ENCODE data around the gene DCST2.

DNA sequence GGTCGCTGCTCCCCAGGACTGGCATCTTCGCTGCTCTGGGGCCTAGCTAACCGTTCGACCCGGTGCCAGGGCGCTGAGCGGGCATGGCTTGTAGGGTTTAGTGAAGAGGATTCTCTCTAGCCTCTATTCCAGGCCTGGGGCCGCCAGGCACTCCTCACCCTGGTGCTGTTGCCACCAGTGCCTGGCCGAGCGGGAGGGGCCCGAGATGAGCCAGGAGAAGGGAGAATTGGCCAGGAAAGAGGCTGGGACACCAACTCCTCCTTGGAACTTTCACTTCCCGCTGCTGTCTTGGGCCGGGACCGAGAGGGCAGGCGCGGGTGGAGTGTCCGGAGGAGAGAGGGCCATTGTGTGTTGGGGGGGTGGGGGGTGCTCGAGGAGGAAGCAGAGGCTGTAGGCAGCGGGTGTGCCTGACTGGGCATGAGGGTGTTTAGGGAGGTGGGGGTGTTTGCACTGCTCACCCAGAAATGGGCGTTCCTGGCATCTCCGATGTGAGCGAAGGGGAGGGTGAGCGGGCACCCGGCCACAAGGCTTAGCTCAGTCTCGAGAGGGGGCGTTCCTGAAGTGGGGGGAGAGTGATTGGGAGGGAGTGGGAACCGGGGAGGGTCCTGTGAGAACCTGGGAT is 18.3 kb upstream of the DCST2 start:
- TF ChIP-seq EZH2 (IDR thresholded peaks at IDR 0.05; ENCODE audit: borderline replicate concordance, low read depth, low read length, severe bottlenecking), result no peak
- TF ChIP-seq, protein P1, sequence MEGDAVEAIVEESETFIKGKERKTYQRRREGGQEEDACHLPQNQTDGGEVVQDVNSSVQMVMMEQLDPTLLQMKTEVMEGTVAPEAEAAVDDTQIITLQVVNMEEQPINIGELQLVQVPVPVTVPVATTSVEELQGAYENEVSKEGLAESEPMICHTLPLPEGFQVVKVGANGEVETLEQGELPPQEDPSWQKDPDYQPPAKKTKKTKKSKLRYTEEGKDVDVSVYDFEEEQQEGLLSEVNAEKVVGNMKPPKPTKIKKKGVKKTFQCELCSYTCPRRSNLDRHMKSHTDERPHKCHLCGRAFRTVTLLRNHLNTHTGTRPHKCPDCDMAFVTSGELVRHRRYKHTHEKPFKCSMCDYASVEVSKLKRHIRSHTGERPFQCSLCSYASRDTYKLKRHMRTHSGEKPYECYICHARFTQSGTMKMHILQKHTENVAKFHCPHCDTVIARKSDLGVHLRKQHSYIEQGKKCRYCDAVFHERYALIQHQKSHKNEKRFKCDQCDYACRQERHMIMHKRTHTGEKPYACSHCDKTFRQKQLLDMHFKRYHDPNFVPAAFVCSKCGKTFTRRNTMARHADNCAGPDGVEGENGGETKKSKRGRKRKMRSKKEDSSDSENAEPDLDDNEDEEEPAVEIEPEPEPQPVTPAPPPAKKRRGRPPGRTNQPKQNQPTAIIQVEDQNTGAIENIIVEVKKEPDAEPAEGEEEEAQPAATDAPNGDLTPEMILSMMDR (IDR thresholded peaks at IDR 0.05; ENCODE audit: borderline replicate concordance, extremely low read depth, low read length, poor library complexity, severe bottlenecking), result no peak
